ENCODE results near the gene C4BPB. TPM values are rescaled to one million over a fixed set of nuclear protein-coding genes. Genes with fewer than 3 reads are reported as not detected.

C4BPB gene
- total and polyA plus RNA-seq, 2 of the 13 experiments (the other 11 are each of a cell fraction or from before 2014, with no cell fraction given): 155 to 266 TPM

DNA sequence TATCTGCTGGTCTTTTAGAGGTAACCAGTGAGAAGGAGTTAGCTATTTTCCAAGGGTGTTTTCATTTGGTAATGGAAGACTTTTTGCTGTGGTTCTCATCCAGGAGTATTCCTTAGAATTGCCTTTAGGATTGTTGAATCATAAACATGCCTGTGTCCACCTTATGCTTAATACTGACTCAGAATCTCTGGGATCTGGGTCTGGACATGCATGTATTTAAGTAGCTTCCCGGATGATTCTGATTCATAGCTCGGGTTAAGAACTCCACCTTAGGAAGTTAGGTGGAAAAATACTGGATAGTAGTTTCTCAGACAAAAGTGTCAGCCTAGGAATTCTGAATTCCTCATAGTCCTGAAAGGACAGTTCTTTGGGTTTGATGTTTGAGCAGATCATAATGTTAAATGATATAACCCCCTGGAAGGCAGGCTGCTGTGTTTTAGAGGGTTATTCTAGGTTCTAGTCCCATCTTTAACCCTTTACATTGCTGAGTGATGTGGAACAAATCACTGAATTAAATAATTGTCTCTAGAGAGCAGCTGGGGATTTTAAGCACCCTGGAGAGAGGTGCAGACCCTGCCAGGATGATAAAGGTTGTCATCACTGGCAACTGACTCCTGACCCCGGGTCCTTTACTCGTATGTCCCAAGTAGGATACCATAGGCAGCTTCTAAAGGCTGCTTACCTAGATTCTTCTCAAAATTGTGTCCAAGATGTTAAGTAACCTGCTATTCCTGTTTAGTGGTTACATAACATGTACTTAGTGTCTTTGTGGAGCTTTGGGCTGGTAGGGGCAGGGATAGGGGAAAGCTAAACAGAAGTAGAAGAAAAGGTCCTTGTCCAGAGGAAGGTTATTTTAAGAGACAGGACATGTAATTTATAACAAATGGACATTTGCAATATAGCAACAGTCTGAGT is 14.5 kb upstream of the C4BPB start:
- ATAC-seq (no peak), DNase-seq (ENCODE audit: low spot score) (no peak), FAIRE-seq (no peak)
- no peak overlapping the region for H3K4me2 ChIP-seq (ENCODE audit: low read depth, low read length)
- no TSS peak for BruUV-seq (replicated peaks)
- intact Hi-C loops (cut with micrococcal nuclease; ENCODE audit: unreplicated experiment) (loop anchor here (10.0 kb wide), 1 partner anchor 339 kb away; no protein-coding TSS in a partner anchor), in situ Hi-C loops (cut with HindIII; ENCODE audit: extremely low pct_ligation_motif_present, low pct_unique_long_range_greater_than_20kb) (loop anchor here (10.0 kb wide), 1 partner anchor 139 kb away; no protein-coding TSS in a partner anchor)
- POLR2A ChIA-PET: no interaction called here
- TF ChIP-seq, protein P1, sequence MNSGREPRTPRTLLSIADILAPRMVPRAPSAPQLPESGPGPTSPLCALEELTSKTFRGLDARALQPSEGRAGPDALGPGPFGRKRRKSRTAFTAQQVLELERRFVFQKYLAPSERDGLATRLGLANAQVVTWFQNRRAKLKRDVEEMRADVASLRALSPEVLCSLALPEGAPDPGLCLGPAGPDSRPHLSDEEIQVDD (CRISPR knock-in tag; IDR thresholded peaks at IDR 0.05; ENCODE audit: borderline replicate concordance): no peak
- no peak for TF ChIP-seq ZNF614 (CRISPR knock-in tag; IDR thresholded peaks at IDR 0.05; ENCODE audit: borderline replicate concordance)
- no peak for TF ChIP-seq ETV6 (CRISPR knock-in tag; conservative IDR thresholded peaks at IDR 0.05)
- no peak for TF ChIP-seq CBX1 (IDR thresholded peaks at IDR 0.05; ENCODE audit: low read depth)
- no peak for TF ChIP-seq NR2F6 (IDR thresholded peaks at IDR 0.05)
- TF ChIP-seq NR2F6 (CRISPR knock-in tag; IDR thresholded peaks at IDR 0.05): no peak
- no peak for TF ChIP-seq HNRNPUL1 (IDR thresholded peaks at IDR 0.05; ENCODE audit: low read depth, low read length)
- no peak for TF ChIP-seq DNMT1 (CRISPR knock-in tag; IDR thresholded peaks at IDR 0.05)
- TF ChIP-seq SRF (IDR thresholded peaks at IDR 0.05; ENCODE audit: low read depth, low read length): no peak
- TF ChIP-seq SMYD3 (CRISPR knock-in tag; IDR thresholded peaks at IDR 0.05): no peak
- no peak for TF ChIP-seq ZNF292 (CRISPR knock-in tag; IDR thresholded peaks at IDR 0.05; ENCODE audit: borderline replicate concordance, low read depth)
- TF ChIP-seq SMARCE1 (IDR thresholded peaks at IDR 0.05; ENCODE audit: borderline replicate concordance): no peak
- TF ChIP-seq, protein P2, sequence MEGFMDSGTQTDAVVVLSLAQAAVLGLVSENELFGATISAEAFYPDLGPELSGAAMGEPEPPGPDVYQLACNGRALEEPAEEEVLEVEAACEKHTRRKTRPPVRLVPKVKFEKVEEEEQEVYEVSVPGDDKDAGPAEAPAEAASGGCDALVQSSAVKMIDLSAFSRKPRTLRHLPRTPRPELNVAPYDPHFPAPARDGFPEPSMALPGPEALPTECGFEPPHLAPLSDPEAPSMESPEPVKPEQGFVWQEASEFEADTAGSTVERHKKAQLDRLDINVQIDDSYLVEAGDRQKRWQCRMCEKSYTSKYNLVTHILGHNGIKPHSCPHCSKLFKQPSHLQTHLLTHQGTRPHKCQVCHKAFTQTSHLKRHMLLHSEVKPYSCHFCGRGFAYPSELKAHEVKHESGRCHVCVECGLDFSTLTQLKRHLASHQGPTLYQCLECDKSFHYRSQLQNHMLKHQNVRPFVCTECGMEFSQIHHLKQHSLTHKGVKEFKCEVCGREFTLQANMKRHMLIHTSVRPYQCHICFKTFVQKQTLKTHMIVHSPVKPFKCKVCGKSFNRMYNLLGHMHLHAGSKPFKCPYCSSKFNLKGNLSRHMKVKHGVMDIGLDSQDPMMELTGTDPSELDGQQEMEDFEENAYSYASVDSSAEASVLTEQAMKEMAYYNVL (CRISPR knock-in tag; IDR thresholded peaks at IDR 0.05; ENCODE audit: borderline replicate concordance): no peak
- no peak for TF ChIP-seq ZMYM3 (CRISPR knock-in tag; IDR thresholded peaks at IDR 0.05)
- WGBS (ENCODE audit: low lambda C conversion rate): 91% methylated on average over 4 of the region's 4 CpGs
- peaks cover 3 to 13% of the 10 kb centered on the region in 2 experiments; a peak in 2 of 5 replicates for H3K36me3 ChIP-seq (replicated peaks in 1 of 2; ENCODE audit: control insufficient read depth in 1 of 2, insufficient read depth in 2 of 2, low read length in 2 of 2)
- no peak overlapping the region for H3K4me3 ChIP-seq (replicated peaks in 1 of 3; ENCODE audit: insufficient read depth in 1 of 3, low read depth in 2 of 3, low read length in 3 of 3)
- no peak overlapping the region for H2AFZ ChIP-seq (ENCODE audit: low read length)
- no peak overlapping the region for H3K27ac ChIP-seq (ENCODE audit: extremely low read length, insufficient read depth, low read length)
- H3K9ac ChIP-seq (ENCODE audit: insufficient read depth, low read depth, low read length): no peak overlapping the region
- H3K4me1 ChIP-seq (ENCODE audit: insufficient read depth, low read length): no peaks in the 10 kb centered on the region
- no peaks in the 10 kb centered on the region for H4K20me1 ChIP-seq (ENCODE audit: insufficient read depth, low read length)
- H3K79me2 ChIP-seq (ENCODE audit: insufficient read depth, low read length): no peaks in the 10 kb centered on the region
- no peaks in the 10 kb centered on the region for H3K27me3 ChIP-seq (ENCODE audit: control insufficient read depth in 1 of 2, insufficient read depth in 2 of 2, low read length in 2 of 2)
- CTCF ChIA-PET (ENCODE audit: low intra/inter-chr PET ratio, low total read pairs): no interaction called here
- no peaks in the 10 kb centered on the region for H3K9me3 ChIP-seq (ENCODE audit: low read length)
